HG03135 (cell line): ENCODE measurements around the gene ZBTB43.

Source experiments
- ATAC-seq: cut with Tn5 transposase; IDR thresholded peaks from one replicate; pipeline ENCODE4 v1.9.1; 2021; ENCODE audit warnings: mild to moderate bottlenecking, moderate library complexity; ENCODE audit not compliant: unreplicated experiment

The ZBTB43 gene

GRCh38 chr9:126885131-126885641 is 80.3 kb downstream of the ZBTB43 start:
- ATAC-seq: no peak

GRCh38 chr9:126886034-126886822 is 81.4 kb downstream of the ZBTB43 start:
- no peak for ATAC-seq

GRCh38 chr9:126886897-126887296 is 82.1 kb downstream of the ZBTB43 start:
- ATAC-seq: no peak
